VCaP (cell line): ENCODE results near the gene TMEM119.

Experiments used
- H3K27ac ChIP-seq: fragments of 450-650 bp; 2 replicates; pipeline ENCODE4 v1.5.1; 2017
- CTCF ChIP-seq: fragments of 450-650 bp; conservative IDR thresholded peaks from 2 replicates; pipeline ENCODE4 v1.5.1; 2017; ENCODE audit warnings: mild to moderate bottlenecking, moderate library complexity

Gene TMEM119

GRCh38 chr12:108605690-108606406 lies 8.0 kb upstream of the TMEM119 start:
- TF ChIP-seq CTCF, result no peak
- H3K27ac ChIP-seq, result no peak overlapping the region

GRCh38 chr12:108605000-108605689 lies 7.3 kb upstream of the TMEM119 start:
- no peak for TF ChIP-seq CTCF
- H3K27ac ChIP-seq, result no peak overlapping the region

GRCh38 chr12:108604208-108604941 lies 6.5 kb upstream of the TMEM119 start:
- no peak overlapping the region for H3K27ac ChIP-seq
- TF ChIP-seq CTCF, result no peak

GRCh38 chr12:108603743-108604142 lies 5.9 kb upstream of the TMEM119 start:
- TF ChIP-seq CTCF, result no peak
- no peak overlapping the region for H3K27ac ChIP-seq

- TF ChIP-seq CTCF, result no peak
- H3K27ac ChIP-seq, result no peak overlapping the region
These were observed 5.3 kb upstream of the TMEM119 start for GRCh38 chr12:108602976-108603704.

GRCh38 chr12:108602209-108602705 lies 4.4 kb upstream of the TMEM119 start:
- no peak for TF ChIP-seq CTCF
- H3K27ac ChIP-seq, result no peak overlapping the region

- TF ChIP-seq CTCF, result no peak
- H3K27ac ChIP-seq, result no peak overlapping the region
These were observed 2.8 kb upstream of the TMEM119 start for GRCh38 chr12:108600702-108601007.
